ENCODE results near the gene RTKN.
A peak's percentile ranks its signal among the peaks of the same experiment; 100 is the strongest.

Gene RTKN

GRCh38 chr2:74417763-74418162 lies 24.0 kb downstream of the RTKN start:
- no peak for DNase-seq
- no peak for ATAC-seq

DNA sequence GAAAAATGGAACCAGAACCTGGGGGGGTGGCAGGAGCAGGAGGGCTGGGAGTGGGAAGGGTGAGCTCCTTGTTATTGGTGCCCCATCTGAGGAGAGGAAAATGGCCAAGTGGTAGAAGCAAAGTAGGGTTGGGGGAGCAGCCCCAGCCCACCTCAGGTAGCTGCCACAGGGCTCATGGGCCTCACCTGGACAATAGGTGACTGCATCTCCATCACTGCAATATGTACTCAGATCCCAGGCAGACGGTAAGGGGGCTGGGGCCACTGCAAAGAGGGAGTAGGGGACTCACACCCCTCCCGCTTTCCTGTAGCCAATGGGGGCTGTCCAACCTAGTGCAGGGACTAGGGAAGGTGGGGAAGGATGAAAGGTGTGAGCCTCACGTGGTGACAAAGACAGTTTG lies 24.5 kb downstream of the RTKN start:
- ATAC-seq (no peak), DNase-seq (no peak)

DNA sequence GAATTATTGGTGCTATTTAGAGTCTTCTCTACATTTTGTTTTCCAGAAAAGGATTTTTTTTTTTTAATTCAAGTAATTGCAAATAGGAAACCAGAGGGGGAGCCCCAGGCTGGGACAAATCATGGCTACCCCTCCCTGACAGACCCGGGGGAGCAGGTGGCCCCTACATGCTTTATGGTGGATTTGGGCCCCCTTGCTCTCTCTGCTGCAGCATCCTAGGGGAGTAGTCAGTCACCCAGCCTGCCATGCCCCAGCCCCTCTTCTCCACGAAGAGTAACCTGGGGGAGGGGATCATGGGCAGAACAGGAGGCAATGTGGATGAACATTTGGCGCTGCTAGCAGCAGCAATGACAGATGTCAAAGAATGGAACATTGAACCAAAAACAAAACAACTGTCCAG lies 25.0 kb downstream of the RTKN start:
- ATAC-seq (no peak), DNase-seq (no peak)

- ATAC-seq, result no peak
- DNase-seq, result no peak
These were observed 25.9 kb downstream of the RTKN start for GRCh38 chr2:74415762-74416395.

DNA sequence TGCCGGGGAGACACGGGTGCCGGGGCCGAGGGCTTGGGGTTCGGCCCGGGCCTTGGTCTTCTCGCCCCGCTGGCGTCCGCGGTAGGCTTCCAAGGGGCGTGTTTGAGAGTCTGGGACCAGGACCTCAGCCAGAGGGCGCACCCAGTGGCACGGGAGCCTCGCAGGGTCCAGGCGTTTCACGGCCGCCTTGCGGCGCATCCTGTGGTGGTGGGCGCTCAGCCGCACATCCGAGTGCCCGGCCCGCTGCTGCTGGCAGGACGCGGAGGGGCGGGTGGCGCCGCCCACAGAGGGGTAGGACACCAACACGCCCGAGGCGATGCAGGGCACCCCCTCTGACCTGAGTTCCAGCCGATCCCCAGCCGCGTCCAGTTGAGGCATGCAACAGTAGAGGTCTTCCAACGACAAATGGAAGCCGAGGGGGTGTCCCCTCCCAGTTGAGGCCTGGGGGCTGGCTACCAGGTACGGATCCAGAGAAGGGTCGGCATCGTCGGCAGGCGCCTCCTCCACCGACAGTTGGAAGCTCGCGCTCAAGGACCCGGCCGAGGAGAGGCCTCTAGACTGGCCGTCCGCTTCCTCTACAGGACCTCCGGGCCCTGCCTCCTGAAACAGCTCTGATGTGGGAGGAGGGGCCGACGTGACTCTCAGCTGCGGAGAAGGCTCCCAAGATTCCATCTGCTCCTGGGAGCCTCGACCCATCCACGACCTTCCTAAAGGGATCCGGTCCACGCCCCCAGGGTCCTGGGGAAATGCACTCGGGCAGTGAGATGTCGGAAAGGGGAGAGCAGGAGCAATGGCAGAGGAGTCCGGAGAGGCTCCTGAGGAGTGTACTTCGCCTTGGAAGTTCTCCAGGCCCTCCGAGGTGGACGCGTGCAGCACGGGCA lies 26.6 kb downstream of the RTKN start:
- DNase-seq (peak; percentile 47), ATAC-seq (peak; percentile 44)

DNA sequence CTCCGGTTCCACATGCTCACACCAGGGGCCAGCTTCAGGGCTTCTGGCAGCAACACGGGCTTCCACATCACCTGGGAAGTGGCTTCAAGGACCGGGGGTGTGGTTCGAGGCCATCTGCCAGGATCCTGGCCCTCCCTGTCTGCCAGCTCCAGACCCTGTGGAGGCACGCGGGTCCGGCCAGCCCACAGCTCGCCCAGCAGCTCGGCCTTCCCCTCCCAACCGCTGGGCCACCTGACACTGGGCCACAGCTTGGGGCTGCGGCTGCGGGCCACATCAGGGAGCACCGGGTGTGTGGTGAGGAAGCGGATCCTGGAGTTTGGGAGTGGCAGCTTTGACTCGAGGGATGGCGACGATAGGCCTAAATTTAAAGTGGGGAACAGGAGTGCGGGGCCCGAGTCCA lies 27.3 kb downstream of the RTKN start:
- DNase-seq, result no peak
- no peak for ATAC-seq

- no peak for DNase-seq
- ATAC-seq, result no peak
These were observed 28.6 kb downstream of the RTKN start for GRCh38 chr2:74413001-74413698.

DNA sequence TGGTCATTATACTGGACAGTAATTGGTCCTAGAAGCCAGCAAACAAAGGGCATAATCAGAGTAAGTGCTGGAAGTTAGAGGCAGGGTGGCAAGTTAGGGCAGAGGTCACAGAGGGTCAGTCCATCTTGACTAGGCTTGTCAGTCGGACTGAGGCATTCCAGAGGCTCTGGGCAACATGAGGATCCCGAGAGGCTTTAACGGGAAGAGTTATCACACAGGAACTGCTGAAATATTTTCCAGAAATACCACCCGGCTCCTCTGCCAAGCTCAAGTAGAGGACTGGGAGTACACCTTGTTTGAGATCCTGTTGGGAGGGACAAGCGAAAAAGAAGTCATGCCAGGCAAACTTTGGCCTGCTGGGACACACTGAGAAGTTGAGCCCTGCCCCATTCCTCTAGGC lies 34.1 kb downstream of the RTKN start:
- no peak for DNase-seq

DNA sequence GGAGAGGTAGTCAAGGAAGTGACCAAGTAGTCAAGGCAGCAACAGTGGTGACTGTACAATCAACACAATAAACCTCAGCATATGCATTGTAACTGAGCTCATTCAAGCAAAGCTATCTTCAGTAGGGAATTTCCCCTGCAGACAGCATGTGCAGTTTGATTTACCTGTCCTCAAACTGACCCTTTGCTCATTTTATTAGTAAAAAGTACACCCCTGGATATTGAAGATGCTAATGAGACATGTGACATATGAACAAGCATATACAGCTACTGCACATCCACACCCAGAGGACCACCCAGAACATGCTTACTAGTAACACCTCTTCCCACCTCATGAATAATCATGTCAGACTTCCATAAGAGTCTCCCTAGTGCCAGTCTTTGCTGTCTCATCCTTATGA lies 35.7 kb downstream of the RTKN start:
- ATAC-seq, result no peak
- DNase-seq, result no peak

More for the DNA sequence above, 34.1 kb downstream of the RTKN start:
- ATAC-seq, result no peak

DNA sequence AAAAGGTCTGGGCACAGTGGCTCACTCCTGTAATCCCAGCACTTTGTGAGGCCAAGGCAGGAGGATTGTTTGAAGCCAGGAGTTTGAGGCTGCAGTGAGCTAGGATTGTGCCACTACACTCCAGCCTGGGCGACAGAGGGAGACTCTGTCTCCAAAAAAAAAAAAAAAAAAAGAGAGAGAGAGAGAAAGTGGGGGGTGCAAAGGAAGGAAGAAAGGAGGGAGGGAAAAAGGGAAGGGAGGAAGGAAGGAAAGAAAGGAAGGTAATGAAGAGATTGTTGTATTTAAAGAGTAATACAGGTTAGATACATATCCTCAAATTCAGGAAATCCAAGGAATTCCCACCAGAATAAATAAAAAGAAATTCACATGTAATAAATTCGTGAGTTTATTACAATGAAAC lies 39.8 kb downstream of the RTKN start:
- DNase-seq (no peak), ATAC-seq (no peak)

GRCh38 chr2:74399785-74400184 lies 42.0 kb downstream of the RTKN start:
- peak; percentile 46 for ATAC-seq
- DNase-seq, result no peak

- ATAC-seq, result no peak
- no peak for DNase-seq
These were observed 45.6 kb downstream of the RTKN start for GRCh38 chr2:74396149-74396548.

DNA sequence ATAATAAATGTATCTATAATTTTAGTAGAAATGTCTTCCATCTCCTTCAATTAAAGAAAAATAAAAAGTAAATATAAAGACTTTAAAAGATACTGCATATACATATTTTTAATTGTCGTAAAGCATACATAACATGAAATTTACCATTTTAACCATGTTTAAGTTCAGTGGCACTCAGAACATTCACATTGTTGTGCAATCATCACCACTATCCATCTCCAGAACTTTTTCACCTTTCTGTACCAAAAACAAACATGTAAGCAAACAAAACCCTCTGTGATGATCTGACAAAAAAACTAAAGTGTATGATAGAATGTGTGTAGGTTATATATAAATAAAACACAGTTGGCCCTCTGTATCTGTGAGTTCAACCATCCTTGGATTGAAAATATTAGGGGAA lies 48.2 kb downstream of the RTKN start:
- no peak for DNase-seq
- ATAC-seq, result no peak

DNA sequence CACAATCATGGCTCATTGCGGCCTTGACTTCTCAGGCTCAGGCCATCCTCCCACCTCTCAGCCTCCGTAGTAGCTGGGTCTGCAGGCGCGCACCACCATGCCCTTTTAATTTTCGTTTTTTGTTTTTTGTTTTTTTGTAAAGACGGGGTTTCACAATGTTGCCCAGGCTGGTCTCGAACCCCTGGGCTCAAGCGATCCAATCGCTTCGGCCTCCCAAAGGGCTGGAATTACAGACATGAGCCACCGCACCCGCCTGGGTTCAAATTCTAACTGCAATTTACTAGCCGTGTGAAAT lies 49.3 kb downstream of the RTKN start:
- no peak for ATAC-seq
- no peak for DNase-seq

DNA sequence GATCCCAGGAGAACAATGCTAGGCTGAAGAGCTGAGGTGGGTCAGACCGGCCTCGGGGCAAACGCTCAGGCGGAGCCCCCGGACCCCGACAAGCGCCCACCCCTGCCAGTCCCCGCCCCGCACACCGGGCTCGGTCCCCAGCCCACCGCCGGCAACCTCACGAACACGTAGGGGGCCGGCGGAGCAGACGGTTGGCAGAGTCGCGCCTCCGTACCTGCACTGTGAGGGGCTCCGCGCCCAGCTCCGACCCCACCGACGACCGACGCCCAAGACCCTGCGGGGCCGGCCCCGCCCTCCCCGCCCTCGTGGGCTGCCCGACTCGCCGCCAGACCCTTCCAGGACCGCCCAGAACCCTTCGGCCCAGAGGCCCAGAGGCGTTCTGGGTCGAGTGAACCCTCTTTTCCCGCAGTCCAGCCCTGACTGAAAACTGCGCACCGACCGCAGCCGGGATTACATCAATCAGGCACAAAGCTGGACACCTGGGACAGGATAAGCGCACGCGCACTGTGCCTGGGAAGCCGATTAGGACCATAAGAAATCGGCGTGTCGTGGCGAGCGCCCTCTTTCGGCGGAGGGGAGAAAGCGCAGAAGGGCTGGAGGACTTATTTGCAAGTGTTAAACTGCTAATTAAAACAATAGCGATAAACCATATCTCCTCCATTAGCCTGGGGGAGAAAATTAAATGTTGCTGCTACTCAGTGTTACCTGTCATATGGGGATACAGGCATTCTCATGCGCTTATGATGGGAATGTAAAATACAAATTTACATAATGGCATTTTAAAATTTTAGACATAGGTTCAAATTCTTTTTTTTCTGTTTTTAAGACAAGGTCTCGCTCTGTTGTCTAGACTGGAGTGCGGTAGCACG lies 49.9 kb downstream of the RTKN start:
- ATAC-seq (peak; percentile 79), DNase-seq (peak; percentile 96)

- ATAC-seq (peak; percentile 24), DNase-seq (no peak)
These were observed 50.5 kb downstream of the RTKN start for GRCh38 chr2:74391209-74391579.

DNA sequence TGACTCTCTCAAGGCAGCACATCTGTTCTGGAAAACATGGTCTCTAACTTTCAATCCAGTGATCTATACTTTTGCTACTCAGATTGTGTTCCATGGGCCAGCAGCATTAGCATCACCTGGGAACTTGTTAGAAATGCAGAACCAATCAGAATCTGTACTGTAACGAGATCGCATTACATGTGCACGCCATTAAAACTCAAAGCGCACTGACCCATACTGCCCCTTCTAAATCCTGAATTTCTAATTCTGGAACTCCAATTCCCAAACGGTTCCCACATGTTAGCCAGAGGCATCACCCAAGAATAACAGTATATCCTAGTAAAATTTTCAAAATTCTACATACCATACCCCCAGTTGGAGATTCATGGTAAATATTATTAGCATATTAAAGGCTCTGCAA lies 51.1 kb downstream of the RTKN start:
- DNase-seq (no peak), ATAC-seq (no peak)

GRCh38 chr2:74387346-74387745 lies 54.4 kb downstream of the RTKN start:
- no peak for ATAC-seq
- no peak for DNase-seq

DNA sequence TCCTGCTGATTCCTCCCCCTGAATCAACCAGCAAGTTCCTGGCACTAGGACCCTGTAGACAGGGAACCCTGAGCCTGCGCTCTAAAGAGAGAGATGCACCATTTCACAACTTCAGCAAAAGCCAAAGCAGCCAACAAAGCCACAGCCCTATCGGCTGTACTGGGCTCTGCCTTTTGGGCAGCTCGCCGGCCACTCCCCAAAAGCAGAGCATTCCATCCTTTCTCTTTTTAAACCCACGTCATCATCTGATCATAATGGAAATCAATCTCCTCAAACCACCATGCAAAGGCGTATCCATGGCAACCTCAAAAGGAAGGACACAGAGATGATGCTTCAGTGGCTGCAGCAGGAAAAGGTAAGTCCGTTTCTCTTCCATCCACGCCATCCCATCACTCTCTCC lies 56.3 kb downstream of the RTKN start:
- ATAC-seq, result no peak
- no peak for DNase-seq

DNA sequence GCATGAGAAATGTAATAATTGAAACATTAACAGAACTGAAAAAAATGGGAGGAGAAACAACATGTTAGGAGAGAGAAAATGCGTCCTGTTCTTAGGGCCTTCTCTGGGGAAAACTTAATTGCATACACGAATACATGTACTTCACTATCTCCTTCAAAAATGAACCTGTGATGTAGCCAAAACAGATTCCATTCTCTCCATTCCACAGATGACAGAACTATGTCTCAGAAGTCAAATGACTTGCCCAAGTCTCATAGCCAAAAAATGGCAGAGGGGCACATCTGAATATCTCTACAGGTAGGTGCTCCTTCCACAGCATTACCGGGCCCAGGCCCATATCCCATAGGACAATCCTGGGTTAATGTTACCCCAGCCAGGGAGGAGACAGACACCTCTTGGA lies 57.7 kb downstream of the RTKN start:
- DNase-seq, result no peak

GRCh38 chr2:74383254-74383653 lies 58.5 kb downstream of the RTKN start:
- no peak for DNase-seq
- no peak for ATAC-seq

More for the DNA sequence above, 57.7 kb downstream of the RTKN start:
- ATAC-seq, result no peak

DNA sequence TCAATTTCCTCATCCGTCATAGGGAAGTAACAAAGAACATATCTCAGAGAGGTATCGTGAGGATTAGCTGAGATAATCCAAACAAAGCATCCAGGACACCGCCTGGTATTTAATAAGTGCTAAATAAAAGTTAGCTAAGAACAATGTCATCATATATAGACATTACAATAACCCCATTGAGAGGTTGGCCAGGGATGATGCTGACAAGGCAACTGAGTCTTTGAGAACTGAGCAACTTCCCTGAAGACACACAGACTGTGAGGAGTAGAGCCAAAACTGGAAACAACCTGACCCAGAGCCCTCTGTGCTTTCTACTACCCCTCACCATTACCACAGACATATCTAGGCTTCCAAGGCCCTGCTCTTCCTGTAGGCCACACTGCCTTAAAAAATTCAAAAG lies 60.0 kb downstream of the RTKN start:
- no peak for DNase-seq

More for the DNA sequence above, 60.0 kb downstream of the RTKN start:
- no peak for ATAC-seq
